Measurements from ENCODE around the gene AP2A2. TPM values are rescaled to one million over a fixed set of nuclear protein-coding genes. Genes with fewer than 3 reads are reported as not detected.

AP2A2 gene
- total and polyA plus RNA-seq, 10 donors = 32.7 to 321 (median 153) TPM

DNA sequence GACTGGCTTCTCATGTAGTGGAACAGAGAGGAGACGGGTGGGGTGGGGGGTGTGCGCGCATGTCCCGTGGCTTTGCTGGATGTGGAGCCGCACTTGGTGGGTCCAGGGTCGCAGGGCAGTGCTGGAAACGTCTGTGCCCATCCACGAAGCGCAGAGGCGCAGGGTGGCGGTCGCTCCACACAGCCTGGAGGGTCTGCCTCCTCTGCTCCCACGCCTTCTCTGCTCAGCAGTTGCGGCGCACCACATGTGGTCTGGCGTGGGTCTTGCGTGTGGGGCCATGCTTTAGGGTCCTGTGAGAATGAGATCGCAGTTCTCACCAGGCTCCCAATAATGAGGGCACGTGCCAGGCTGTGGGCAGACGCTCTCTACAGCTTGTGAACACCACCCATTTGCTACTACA lies 60.2 kb downstream of the AP2A2 start:
- Histone ChIP-seq H3K4me1 (peaks cover 0 to 24% (median 8%) of the 10 kb centered on the region in 6 donors), H3K27ac (peak overlapping the region in 1 of 8 donors; percentile 0), H3K4me3 (no peak overlapping the region), H3K27me3 (replicated peaks in 1 of 7) (no peaks in the 10 kb centered on the region), H3K36me3 (peaks cover 3 to 100% (median 86%) of the 10 kb centered on the region in 6 donors), H3K9me3 (no peaks in the 10 kb centered on the region)
- TF ChIP-seq POLR2A (IDR thresholded peaks at IDR 0.05) = no peak
- TF ChIP-seq POLR2AphosphoS5 (IDR thresholded peaks at IDR 0.05) = peak in 1 of 3 donors; percentile 56
- intact Hi-C loops (cut with DNase I; ENCODE audit: low total_unique reads) = no loop called here
- WGBS, 5 donors = 91 to 99% (median 93%) methylated on average over 10 to 20 of the region's 20 CpGs
- DNase-seq = no peak

- H3K27ac ChIP-seq = peak overlapping the region in 2 of 8 donors; percentile 0 to 15
- no peak for DNase-seq
- WGBS, 5 donors = 76 to 90% (median 82%) methylated on average over 12 to 28 of the region's 28 CpGs
These were observed 60.7 kb downstream of the AP2A2 start for GRCh38 chr11:986270-986951.

GRCh38 chr11:986952-987305 lies 61.3 kb downstream of the AP2A2 start:
- H3K4me3 ChIP-seq = no peak overlapping the region
- WGBS, 5 donors = 88 to 93% (median 92%) methylated on average over 9 of the region's 9 CpGs
- peak overlapping the region in 1 of 8 donors; percentile 15 for H3K27ac ChIP-seq
- no peaks in the 10 kb centered on the region for H3K9me3 ChIP-seq
- H3K4me1 ChIP-seq = peaks cover 0 to 35% (median 12%) of the 10 kb centered on the region in 6 donors
- H3K27me3 ChIP-seq (replicated peaks in 1 of 7) = no peaks in the 10 kb centered on the region
- no peak for DNase-seq
- peak in 2 of 3 donors; percentile 9 to 53 for TF ChIP-seq POLR2AphosphoS5 (IDR thresholded peaks at IDR 0.05)
- no peak for TF ChIP-seq POLR2A (IDR thresholded peaks at IDR 0.05)
- intact Hi-C loops (cut with DNase I; ENCODE audit: low total_unique reads) = no loop called here
- peaks cover 3 to 100% (median 77%) of the 10 kb centered on the region in 6 donors for H3K36me3 ChIP-seq

More at GRCh38 chr11:986270-986951, 60.7 kb downstream of the AP2A2 start:
- no peaks in the 10 kb centered on the region for H3K9me3 ChIP-seq
- peaks cover 3 to 100% (median 81%) of the 10 kb centered on the region in 6 donors for H3K36me3 ChIP-seq
- intact Hi-C loops (cut with DNase I; ENCODE audit: low total_unique reads) = no loop called here
- no peaks in the 10 kb centered on the region for H3K27me3 ChIP-seq (replicated peaks in 1 of 7)
- H3K4me1 ChIP-seq = peaks cover 0 to 30% (median 10%) of the 10 kb centered on the region in 6 donors
- TF ChIP-seq POLR2AphosphoS5 (IDR thresholded peaks at IDR 0.05) = peak; percentile 27 to 71 (median 63)
- no peak for TF ChIP-seq CTCF (IDR thresholded peaks at IDR 0.05 in 8 of 11, conservative IDR thresholded peaks at IDR 0.05 in 3 of 11)
- no peak overlapping the region for H3K4me3 ChIP-seq

DNA sequence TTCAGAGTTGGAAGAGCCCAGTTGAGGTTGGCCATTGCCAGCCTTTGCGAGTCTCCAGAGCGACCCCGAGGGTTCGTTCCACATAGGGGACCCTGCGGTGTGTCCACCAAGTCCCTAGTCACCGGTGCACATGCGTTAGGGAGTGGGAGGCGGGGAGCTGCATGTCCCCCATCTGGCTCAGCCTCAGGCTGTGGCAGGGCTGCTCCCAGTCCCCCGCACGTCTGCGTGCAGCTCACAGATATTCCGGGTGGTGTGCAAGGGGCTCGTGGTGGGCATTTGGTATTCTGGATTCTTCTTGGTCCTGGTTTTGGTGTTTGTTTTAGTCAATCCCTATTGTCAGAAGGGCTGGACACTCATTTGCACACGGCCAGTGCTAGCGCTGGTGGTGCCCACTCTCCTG lies 62.0 kb downstream of the AP2A2 start:
- intact Hi-C loops (cut with DNase I; ENCODE audit: low total_unique reads) = no loop called here
- WGBS, 5 donors = 94 to 98% (median 96%) methylated on average over 13 to 15 of the region's 15 CpGs
- peaks cover 0 to 37% (median 14%) of the 10 kb centered on the region in 6 donors for H3K4me1 ChIP-seq
- peaks cover 3 to 100% (median 79%) of the 10 kb centered on the region in 6 donors for H3K36me3 ChIP-seq
- no peaks in the 10 kb centered on the region for H3K27me3 ChIP-seq (replicated peaks in 1 of 7)
- DNase-seq = no peak
- H3K4me3 ChIP-seq = no peak overlapping the region
- no peak overlapping the region for H3K27ac ChIP-seq
- no peaks in the 10 kb centered on the region for H3K9me3 ChIP-seq
- TF ChIP-seq CTCF (IDR thresholded peaks at IDR 0.05 in 8 of 11, conservative IDR thresholded peaks at IDR 0.05 in 3 of 11) (no peak), POLR2A (IDR thresholded peaks at IDR 0.05) (no peak), POLR2AphosphoS5 (IDR thresholded peaks at IDR 0.05) (no peak)

- TF ChIP-seq POLR2AphosphoS5 (IDR thresholded peaks at IDR 0.05) (peak in 1 of 3 donors; percentile 40), CTCF (IDR thresholded peaks at IDR 0.05 in 8 of 11, conservative IDR thresholded peaks at IDR 0.05 in 3 of 11) (no peak), POLR2A (IDR thresholded peaks at IDR 0.05) (no peak)
- intact Hi-C loops (cut with DNase I; ENCODE audit: low total_unique reads) = no loop called here
- peaks cover 0 to 43% (median 17%) of the 10 kb centered on the region in 6 donors for H3K4me1 ChIP-seq
- H3K4me3 ChIP-seq = no peak overlapping the region
- peaks cover 12 to 100% (median 85%) of the 10 kb centered on the region in 6 donors for H3K36me3 ChIP-seq
- H3K27me3 ChIP-seq (replicated peaks in 1 of 7) = no peaks in the 10 kb centered on the region
- H3K27ac ChIP-seq = peak overlapping the region in 1 of 8 donors; percentile 17
- no peaks in the 10 kb centered on the region for H3K9me3 ChIP-seq
- WGBS, 5 donors = 70 to 97% (median 85%) methylated on average over 4 to 10 of the region's 10 CpGs
- no peak for DNase-seq
These were observed 64.4 kb downstream of the AP2A2 start for GRCh38 chr11:990101-990500.
